Activated naive CD4-positive, alpha-beta T cell treated with anti-CD3 and anti-CD28 coated beads for 36 hours (primary cell): ENCODE data around the gene SLC22A3. TPM values are rescaled to one million over a fixed set of nuclear protein-coding genes. Genes with fewer than 3 reads are reported as not detected.
"Not testable (repeated sequence)": the region's sequence is repeated elsewhere in the genome, so short reads cannot be mapped to it uniquely, and the experiment has no call there.

Source experiments
- CTCF ChIA-PET: fragments of 350-600 bp; sonication (Branson Sonifier 250); formaldehyde crosslinking; loops from one replicate; lab custom pipeline; 2021; ENCODE audit warnings: antibody characterized with exemption; lab: Charles Lee
- DNase-seq: peaks from one replicate; pipeline ENCODE4 v3.0.0-alpha.2; 2020
- H3K27ac Mint-ChIP-seq: one replicate; pipeline ENCODE4 v1.8.0; 2021; ENCODE audit warnings: mild to moderate bottlenecking, mixed read lengths
- H3K27me3 Mint-ChIP-seq: one replicate; pipeline ENCODE4 v1.8.0; 2021; ENCODE audit warnings: low read depth, mixed read lengths
- H3K36me3 Mint-ChIP-seq: one replicate; pipeline ENCODE4 v1.8.0; 2021; ENCODE audit warnings: low read depth, mixed read lengths
- H3K4me1 Mint-ChIP-seq: one replicate; pipeline ENCODE4 v1.8.0; 2021; ENCODE audit warnings: low read depth, mixed read lengths
- H3K4me3 Mint-ChIP-seq: one replicate; pipeline ENCODE4 v1.8.0; 2021; ENCODE audit warnings: mild to moderate bottlenecking, moderate library complexity, mixed read lengths
- H3K9me3 Mint-ChIP-seq: one replicate; pipeline ENCODE4 v1.8.0; 2021; ENCODE audit warnings: mixed read lengths
- intact Hi-C: fragments of 100-400 bp; cut with micrococcal nuclease; formaldehyde crosslinking; loops from one replicate; pipeline ENCODE4 v1.15.1; 2023
- total RNA-seq, 2 experiments: library from RNA; stranded (reverse); gene quantifications; one replicate each; pipeline ENCODE4 v1.2.3, GENCODE V29; 2021

SLC22A3 gene
- total RNA-seq, 2 experiments from 2014 or later = not detected

- Mint-ChIP-seq H3K4me3 (no peak overlapping the region), H3K4me1 (no peaks in the 10 kb centered on the region), H3K9me3 (peaks cover 12% of the 10 kb centered on the region), H3K27ac (no peak overlapping the region), H3K27me3 (peaks cover 3% of the 10 kb centered on the region), H3K36me3 (peaks cover 2% of the 10 kb centered on the region)
- no peak for DNase-seq
- CTCF ChIA-PET = no interaction called here
- intact Hi-C loops = no loop called here
These were observed 34.8 kb downstream of the SLC22A3 start for GRCh38 chr6:160382946-160383345.

DNA sequence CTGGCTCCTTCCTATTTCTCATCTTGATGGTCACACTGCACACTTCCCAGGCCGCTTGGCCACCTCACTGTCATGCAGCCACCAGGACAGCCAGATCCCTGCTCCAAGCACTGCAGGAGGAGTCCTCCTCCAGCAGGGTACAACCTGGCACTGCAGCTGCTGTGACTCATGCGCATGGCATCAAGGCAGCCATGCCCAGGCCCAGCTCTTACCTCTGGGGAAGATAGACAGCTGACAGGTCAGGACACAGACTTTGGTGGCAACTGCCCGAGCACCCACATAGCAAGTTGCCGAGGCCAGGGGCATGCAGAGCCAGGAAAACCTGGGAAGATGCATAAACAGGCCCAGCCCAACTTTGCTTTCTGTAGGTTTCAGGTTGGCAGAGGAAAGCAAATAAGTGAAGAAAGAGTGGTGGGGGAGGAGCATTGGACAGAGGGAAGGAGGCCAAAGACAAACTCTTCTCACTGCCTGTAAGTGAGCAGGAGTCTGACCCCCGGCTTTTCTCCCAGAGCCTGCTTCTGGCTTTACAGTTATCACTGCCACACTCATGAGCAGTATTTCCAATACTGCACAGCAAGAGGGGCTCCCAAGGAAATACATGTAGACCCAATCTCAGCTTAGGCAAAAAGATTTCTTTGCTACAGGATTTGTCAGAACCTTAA lies 38.8 kb downstream of the SLC22A3 start:
- H3K27ac Mint-ChIP-seq = no peak overlapping the region
- H3K36me3 Mint-ChIP-seq = peaks cover 2% of the 10 kb centered on the region
- no peaks in the 10 kb centered on the region for H3K4me1 Mint-ChIP-seq
- H3K9me3 Mint-ChIP-seq = peaks cover 11% of the 10 kb centered on the region
- no peak for DNase-seq
- intact Hi-C loops = no loop called here
- peaks cover 2% of the 10 kb centered on the region for H3K27me3 Mint-ChIP-seq
- CTCF ChIA-PET = no interaction called here
- H3K4me3 Mint-ChIP-seq = no peak overlapping the region

- H3K9me3 Mint-ChIP-seq = peaks cover 5% of the 10 kb centered on the region
- no peak overlapping the region for H3K4me3 Mint-ChIP-seq
- CTCF ChIA-PET = no interaction called here
- intact Hi-C loops = no loop called here
- peaks cover 2% of the 10 kb centered on the region for H3K36me3 Mint-ChIP-seq
- DNase-seq = no peak
- no peak overlapping the region for H3K27ac Mint-ChIP-seq
- H3K27me3 Mint-ChIP-seq = peaks cover 2% of the 10 kb centered on the region
- H3K4me1 Mint-ChIP-seq = no peaks in the 10 kb centered on the region
These were observed 39.9 kb downstream of the SLC22A3 start for GRCh38 chr6:160387916-160388643.

DNA sequence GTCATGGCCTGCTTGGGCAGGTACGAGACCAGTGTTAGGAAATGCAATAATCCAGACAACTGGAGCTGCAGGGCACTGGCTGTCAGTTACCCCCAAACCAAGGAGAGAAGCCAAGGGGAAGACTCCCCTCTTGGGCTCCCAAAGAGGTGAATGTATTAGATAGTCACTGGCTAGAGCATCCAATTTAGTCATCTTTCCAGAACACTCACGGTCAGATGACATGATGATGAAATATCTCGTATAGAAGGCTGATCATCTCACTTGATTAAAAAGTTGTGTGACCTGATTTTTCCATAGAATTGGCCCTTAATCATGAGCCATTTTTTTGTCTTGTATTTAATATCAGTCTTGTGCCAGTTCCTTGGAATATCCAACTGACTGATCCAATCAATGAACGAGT lies 40.7 kb downstream of the SLC22A3 start:
- CTCF ChIA-PET = no interaction called here
- H3K9me3 Mint-ChIP-seq = peaks cover 2% of the 10 kb centered on the region
- intact Hi-C loops = no loop called here
- no peaks in the 10 kb centered on the region for H3K4me1 Mint-ChIP-seq
- DNase-seq = no peak
- H3K4me3 Mint-ChIP-seq = no peak overlapping the region
- no peak overlapping the region for H3K27ac Mint-ChIP-seq
- H3K27me3 Mint-ChIP-seq = peaks cover 2% of the 10 kb centered on the region
- no peaks in the 10 kb centered on the region for H3K36me3 Mint-ChIP-seq

DNA sequence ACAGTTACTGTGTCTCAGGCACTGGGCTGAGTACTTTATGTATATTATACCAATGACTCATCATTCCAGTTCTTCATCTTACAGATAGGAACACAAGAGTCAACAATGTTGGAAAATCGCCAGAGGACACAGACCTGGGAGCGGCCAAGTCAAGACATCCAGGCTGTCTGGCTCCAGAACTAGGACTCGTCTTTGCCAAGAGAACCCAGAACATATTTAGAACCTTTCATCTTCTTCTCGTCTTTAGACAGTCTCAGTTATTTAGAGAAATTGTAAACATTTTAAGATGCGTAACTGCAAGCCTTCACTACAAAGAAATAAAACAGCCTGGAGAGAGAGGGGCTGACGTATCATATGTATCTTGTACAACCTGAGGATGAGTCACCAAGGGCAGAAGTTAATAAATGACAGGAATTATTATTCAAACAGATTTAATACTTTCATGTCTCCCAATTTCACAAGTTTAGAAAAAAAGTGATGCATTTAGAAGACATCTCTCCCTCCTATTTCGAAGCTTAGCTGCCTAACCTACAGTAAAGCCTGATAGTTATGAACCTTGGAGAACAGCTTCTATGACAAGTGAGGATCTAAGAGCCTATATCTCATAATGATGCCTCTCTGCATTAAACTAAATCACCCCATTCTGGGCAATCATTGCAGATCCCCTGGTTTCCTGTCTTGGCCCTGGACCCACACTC lies 43.4 kb downstream of the SLC22A3 start:
- CTCF ChIA-PET = no interaction called here
- H3K36me3 Mint-ChIP-seq = no peaks in the 10 kb centered on the region
- intact Hi-C loops = no loop called here

DNA sequence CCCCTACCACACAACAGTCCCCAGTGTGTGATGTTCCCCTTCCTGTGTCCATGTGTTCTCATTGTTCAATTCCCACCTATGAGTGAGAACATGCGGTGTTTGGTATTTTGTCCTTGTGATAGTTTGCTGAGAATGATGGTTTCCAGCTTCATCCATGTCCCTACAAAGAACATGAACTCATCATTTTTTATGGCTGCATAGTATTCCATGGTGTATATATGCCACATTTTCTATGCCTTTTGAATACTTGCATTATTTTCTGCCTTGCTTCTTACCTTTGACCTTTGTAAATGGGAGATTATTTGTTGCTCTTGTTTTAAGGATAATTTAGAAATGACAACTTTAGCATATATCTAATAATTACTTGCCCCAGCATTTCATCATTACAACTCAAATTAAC lies 45.3 kb downstream of the SLC22A3 start:
- H3K27me3 Mint-ChIP-seq, H3K4me1 Mint-ChIP-seq, H3K9me3 Mint-ChIP-seq, H3K4me3 Mint-ChIP-seq, intact Hi-C loops, DNase-seq, H3K27ac Mint-ChIP-seq, H3K36me3 Mint-ChIP-seq: not testable (repeated sequence)
- CTCF ChIA-PET = interaction anchor here (0.9 kb wide), 1 partner anchor 19 kb away, joined by 3 read pairs; no protein-coding TSS in a partner anchor

More for the DNA sequence above, 43.4 kb downstream of the SLC22A3 start:
- Mint-ChIP-seq H3K27ac (no peak overlapping the region), H3K27me3 (peaks cover 2% of the 10 kb centered on the region), H3K4me3 (no peak overlapping the region), H3K9me3 (no peaks in the 10 kb centered on the region), H3K4me1 (no peaks in the 10 kb centered on the region)
- no peak for DNase-seq

DNA sequence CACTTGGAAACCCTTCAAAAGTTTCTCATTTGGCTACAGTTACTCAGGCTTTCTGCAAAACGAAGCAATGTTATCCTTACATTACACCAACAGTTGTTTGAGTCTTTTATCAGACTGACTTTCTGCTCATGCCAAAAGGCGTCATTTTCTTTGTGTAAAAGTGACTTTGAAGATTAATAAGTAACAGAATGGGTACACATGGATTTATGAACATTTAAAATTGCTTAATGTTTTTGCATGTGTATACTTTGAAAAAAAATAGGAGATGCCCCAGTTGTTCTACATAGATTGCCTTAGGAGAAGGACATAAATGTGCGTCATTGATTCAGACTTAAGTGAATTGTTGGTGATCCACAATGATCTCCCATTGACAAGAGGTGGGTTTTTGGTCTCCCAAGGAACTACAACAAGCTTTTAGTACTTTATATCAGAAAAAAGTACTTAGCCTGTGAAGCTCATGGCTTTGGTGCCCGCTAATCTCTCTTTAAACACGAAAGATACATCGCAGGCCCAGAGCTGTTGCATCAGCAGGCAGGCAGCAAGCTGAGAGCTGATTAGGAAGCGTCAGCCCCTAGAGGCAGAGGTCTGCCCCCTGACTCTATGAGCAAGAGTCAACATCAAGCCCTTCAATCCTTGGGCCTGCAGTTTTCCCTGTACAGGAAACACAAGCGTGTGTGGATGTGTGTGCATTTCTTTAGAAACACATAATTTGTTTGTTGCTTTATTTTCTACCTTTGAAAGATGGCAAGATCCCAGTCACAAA lies 45.9 kb downstream of the SLC22A3 start:
- intact Hi-C loops = no loop called here
- H3K27me3 Mint-ChIP-seq = peaks cover 2% of the 10 kb centered on the region
- CTCF ChIA-PET = interaction anchor here (0.9 to 1.1 kb wide), 3 partner anchors 18 to 139 kb away, joined by 3 to 4 read pairs (median 3); no protein-coding TSS in a partner anchor
- no peak overlapping the region for H3K4me3 Mint-ChIP-seq
- DNase-seq = no peak
- no peaks in the 10 kb centered on the region for H3K9me3 Mint-ChIP-seq
- H3K27ac Mint-ChIP-seq = no peak overlapping the region
- peaks cover 2% of the 10 kb centered on the region for H3K4me1 Mint-ChIP-seq
- H3K36me3 Mint-ChIP-seq = no peaks in the 10 kb centered on the region

GRCh38 chr6:160394654-160395035 lies 46.5 kb downstream of the SLC22A3 start:
- no peaks in the 10 kb centered on the region for H3K36me3 Mint-ChIP-seq
- H3K27me3 Mint-ChIP-seq = peaks cover 2% of the 10 kb centered on the region
- peaks cover 2% of the 10 kb centered on the region for H3K4me1 Mint-ChIP-seq
- CTCF ChIA-PET = interaction anchor here (1.1 kb wide), 2 partner anchors 61 to 139 kb away, joined by 3 to 4 read pairs; no protein-coding TSS in a partner anchor
- intact Hi-C loops = no loop called here
- H3K27ac Mint-ChIP-seq = no peak overlapping the region
- H3K9me3 Mint-ChIP-seq = no peaks in the 10 kb centered on the region
- DNase-seq = no peak
- H3K4me3 Mint-ChIP-seq = no peak overlapping the region

DNA sequence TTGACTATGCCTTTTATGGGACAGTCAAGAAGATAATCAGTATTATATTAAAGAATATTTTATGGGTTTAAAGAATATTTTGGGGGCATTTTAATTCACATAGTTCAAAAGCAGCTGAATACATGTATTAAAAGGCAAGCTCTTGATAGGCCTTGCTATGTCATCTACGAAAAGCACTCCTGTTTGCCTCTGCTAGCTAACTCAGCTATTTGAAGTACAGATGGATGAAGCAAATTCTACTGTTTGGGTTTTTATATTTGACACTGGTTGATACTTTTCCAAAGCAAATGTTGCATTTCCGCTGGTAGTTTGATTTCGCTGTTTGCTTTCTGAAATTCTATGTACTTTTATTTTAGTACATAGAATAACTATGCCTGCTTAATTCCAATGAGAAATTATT lies 47.0 kb downstream of the SLC22A3 start:
- intact Hi-C loops = no loop called here
- Mint-ChIP-seq H3K27ac (no peak overlapping the region), H3K4me1 (peaks cover 2% of the 10 kb centered on the region), H3K27me3 (peaks cover 2% of the 10 kb centered on the region), H3K9me3 (no peaks in the 10 kb centered on the region), H3K36me3 (no peaks in the 10 kb centered on the region), H3K4me3 (no peak overlapping the region)
- CTCF ChIA-PET = interaction anchor here (1.1 kb wide), 2 partner anchors 61 to 138 kb away, joined by 3 to 4 read pairs; no protein-coding TSS in a partner anchor
- DNase-seq = no peak

- intact Hi-C loops = no loop called here
- no peaks in the 10 kb centered on the region for H3K9me3 Mint-ChIP-seq
- CTCF ChIA-PET = no interaction called here
- peaks cover 2% of the 10 kb centered on the region for H3K27me3 Mint-ChIP-seq
- no peak overlapping the region for H3K27ac Mint-ChIP-seq
- H3K4me3 Mint-ChIP-seq = no peak overlapping the region
- no peaks in the 10 kb centered on the region for H3K36me3 Mint-ChIP-seq
- no peak for DNase-seq
- peaks cover 2% of the 10 kb centered on the region for H3K4me1 Mint-ChIP-seq
These were observed 48.1 kb downstream of the SLC22A3 start for GRCh38 chr6:160396292-160396691.

DNA sequence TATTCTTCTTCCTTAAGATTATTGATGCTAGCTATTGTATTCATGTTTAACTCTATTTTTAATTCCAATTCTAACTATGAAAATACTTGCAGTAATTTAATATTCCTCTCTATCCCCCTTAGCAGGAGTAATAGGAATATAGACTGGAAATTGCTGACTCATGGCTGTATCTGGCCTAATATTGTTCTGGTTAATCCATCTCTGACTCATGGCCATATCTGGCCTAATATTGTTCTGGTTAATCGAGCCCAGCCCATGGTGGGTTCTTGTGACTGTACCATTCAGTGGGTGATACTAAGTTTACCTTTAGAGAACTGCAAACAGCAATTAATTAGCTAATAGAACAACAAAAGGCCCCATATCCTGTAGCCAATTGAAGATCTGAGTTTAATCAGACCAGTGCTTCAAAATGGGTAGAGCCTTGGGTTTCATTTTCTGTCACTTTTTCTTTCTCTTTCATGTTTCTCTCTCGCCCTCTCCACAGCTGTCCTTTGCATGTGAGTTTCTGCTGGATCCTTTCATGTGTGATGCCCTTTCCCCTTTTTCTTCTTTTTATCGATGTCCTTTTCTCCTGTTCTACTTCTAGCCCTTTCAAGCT lies 50.6 kb downstream of the SLC22A3 start:
- Mint-ChIP-seq H3K9me3 (no peaks in the 10 kb centered on the region), H3K27ac (no peak overlapping the region), H3K4me1 (peaks cover 2% of the 10 kb centered on the region), H3K4me3 (no peak overlapping the region), H3K36me3 (no peaks in the 10 kb centered on the region), H3K27me3 (peaks cover 2% of the 10 kb centered on the region)
- DNase-seq = no peak
- intact Hi-C loops = no loop called here
- CTCF ChIA-PET = no interaction called here

DNA sequence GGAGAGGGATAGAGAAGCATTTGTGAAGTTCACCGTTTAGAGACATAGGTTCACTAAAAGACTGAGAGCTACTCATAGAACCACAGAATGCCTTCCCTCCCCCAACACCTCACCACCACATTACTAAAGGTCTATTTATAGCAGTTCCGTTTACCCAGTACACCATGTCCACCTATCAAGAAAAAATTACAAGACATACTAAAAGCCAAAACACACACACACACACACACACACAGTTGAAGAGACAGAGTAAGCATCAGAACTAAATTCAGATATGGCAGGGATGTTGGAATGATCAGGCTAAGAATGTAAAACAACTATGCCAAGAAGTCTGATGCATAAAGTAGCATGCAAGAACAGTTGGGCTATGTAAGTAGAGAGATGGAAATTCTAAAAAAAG lies 52.3 kb downstream of the SLC22A3 start:
- Mint-ChIP-seq H3K27ac (no peak overlapping the region), H3K27me3 (peaks cover 2% of the 10 kb centered on the region), H3K36me3 (no peaks in the 10 kb centered on the region), H3K9me3 (no peaks in the 10 kb centered on the region), H3K4me1 (peaks cover 2% of the 10 kb centered on the region), H3K4me3 (no peak overlapping the region)
- intact Hi-C loops = no loop called here
- CTCF ChIA-PET = no interaction called here
- no peak for DNase-seq
